Fibroblast of lung (primary cell): ENCODE data around the gene NUDT3. TPM values are rescaled to one million over a fixed set of nuclear protein-coding genes. Genes with fewer than 3 reads are reported as not detected.

Source experiments
- DNase-seq, 2 donors: peaks; one replicate each; pipeline versions ENCODE4 v3.0.0 to v3.0.0-alpha.2; 2010; ENCODE audit warnings: low read depth in 2 of 2
- H2AFZ ChIP-seq: 2 replicates; pipeline ENCODE4 v1.5.1; 2012; ENCODE audit warnings: low read length, control low read depth, inconsistent platforms
- H3K27ac ChIP-seq: 2 replicates; pipeline ENCODE4 v1.5.1; 2011; ENCODE audit warnings: low read length, control low read depth; ENCODE audit not compliant: insufficient read depth
- H3K27me3 ChIP-seq: 2 replicates; pipeline ENCODE4 v1.5.1; 2011; ENCODE audit warnings: mild to moderate bottlenecking, low read length; ENCODE audit not compliant: control insufficient read depth, insufficient read depth
- H3K36me3 ChIP-seq: 2 replicates; pipeline ENCODE4 v1.5.1; 2011; ENCODE audit warnings: low read length; ENCODE audit not compliant: control insufficient read depth, insufficient read depth
- H3K4me1 ChIP-seq: 2 replicates; pipeline ENCODE4 v1.5.1; 2011; ENCODE audit warnings: low read length; ENCODE audit not compliant: control insufficient read depth, insufficient read depth; ENCODE audit errors: extremely low read depth
- H3K4me2 ChIP-seq: 2 replicates; pipeline ENCODE4 v1.5.1; 2011; ENCODE audit warnings: low read length, control low read depth; ENCODE audit not compliant: insufficient read depth; ENCODE audit errors: extremely low read depth
- H3K4me3 ChIP-seq, 4 experiments: fragments of 200-600 bp in 1 of 4; sonication (generic) in 1 of 4; replicated peaks in 1 of 4; 2 replicates each; pipeline ENCODE4 v1.5.1; 2011 to 2016; ENCODE audit warnings: low read length in 4 of 4, low read depth in 3 of 4, mild to moderate bottlenecking in 3 of 4, control low read depth in 2 of 4, inconsistent platforms in 1 of 4, mixed read lengths in 1 of 4; ENCODE audit not compliant: insufficient read depth in 1 of 4; ENCODE audit errors: control extremely low read depth in 1 of 4
- H3K79me2 ChIP-seq: 2 replicates; pipeline ENCODE4 v1.5.1; 2012; ENCODE audit warnings: mild to moderate bottlenecking, low read length, inconsistent platforms; ENCODE audit not compliant: control insufficient read depth, insufficient read depth
- H3K9ac ChIP-seq: 2 replicates; pipeline ENCODE4 v1.5.1; 2011; ENCODE audit warnings: mild to moderate bottlenecking, low read length, control low read depth; ENCODE audit not compliant: insufficient read depth
- H3K9me3 ChIP-seq: 2 replicates; pipeline ENCODE4 v1.5.1; 2012; ENCODE audit warnings: low read depth, low read length; ENCODE audit not compliant: control insufficient read depth, insufficient read depth
- H4K20me1 ChIP-seq: 2 replicates; pipeline ENCODE4 v1.5.1; 2011; ENCODE audit warnings: low read length; ENCODE audit not compliant: control insufficient read depth, insufficient read depth; ENCODE audit errors: extremely low read depth
- EZH2 ChIP-seq: IDR thresholded peaks from 2 replicates; pipeline ENCODE4 v1.5.1; 2012; ENCODE audit warnings: low read length, control low read depth, mild to moderate bottlenecking; ENCODE audit errors: missing control alignments
- polyA plus RNA-seq, 2 donors: library from polyadenylated mRNA; depleted of rRNA in 1 of 2; stranded (reverse) in 1 of 2; unstranded in 1 of 2; fragments of >200 nt; gene quantifications; 2 replicates each; pipeline ENCODE4 v1.2.1, GENCODE V29; 2011 to 2012; ENCODE audit warnings: missing spikeins in 1 of 2
- total RNA-seq: library from RNA; depleted of rRNA; stranded (reverse); fragments of >200 nt; gene quantifications from 2 replicates; pipeline ENCODE4 v1.2.1, GENCODE V29; 2014
- TF ChIP-seq, protein P1 (sequence below), 2 donors: IDR thresholded peaks in 1 of 2; conservative IDR thresholded peaks in 1 of 2; 1 replicate in 1 of 2; 2 replicates in 1 of 2; pipeline ENCODE4 v1.5.1; 2011 to 2012; ENCODE audit warnings: low read length in 2 of 2, control low read depth in 1 of 2, inconsistent platforms in 1 of 2, low read depth in 1 of 2, mild to moderate bottlenecking in 1 of 2

Gene NUDT3
- total and polyA plus RNA-seq, 2 donors (not counting 1 experiment from before 2014, with no cell fraction given): 16.0 to 27.4 TPM

DNA sequence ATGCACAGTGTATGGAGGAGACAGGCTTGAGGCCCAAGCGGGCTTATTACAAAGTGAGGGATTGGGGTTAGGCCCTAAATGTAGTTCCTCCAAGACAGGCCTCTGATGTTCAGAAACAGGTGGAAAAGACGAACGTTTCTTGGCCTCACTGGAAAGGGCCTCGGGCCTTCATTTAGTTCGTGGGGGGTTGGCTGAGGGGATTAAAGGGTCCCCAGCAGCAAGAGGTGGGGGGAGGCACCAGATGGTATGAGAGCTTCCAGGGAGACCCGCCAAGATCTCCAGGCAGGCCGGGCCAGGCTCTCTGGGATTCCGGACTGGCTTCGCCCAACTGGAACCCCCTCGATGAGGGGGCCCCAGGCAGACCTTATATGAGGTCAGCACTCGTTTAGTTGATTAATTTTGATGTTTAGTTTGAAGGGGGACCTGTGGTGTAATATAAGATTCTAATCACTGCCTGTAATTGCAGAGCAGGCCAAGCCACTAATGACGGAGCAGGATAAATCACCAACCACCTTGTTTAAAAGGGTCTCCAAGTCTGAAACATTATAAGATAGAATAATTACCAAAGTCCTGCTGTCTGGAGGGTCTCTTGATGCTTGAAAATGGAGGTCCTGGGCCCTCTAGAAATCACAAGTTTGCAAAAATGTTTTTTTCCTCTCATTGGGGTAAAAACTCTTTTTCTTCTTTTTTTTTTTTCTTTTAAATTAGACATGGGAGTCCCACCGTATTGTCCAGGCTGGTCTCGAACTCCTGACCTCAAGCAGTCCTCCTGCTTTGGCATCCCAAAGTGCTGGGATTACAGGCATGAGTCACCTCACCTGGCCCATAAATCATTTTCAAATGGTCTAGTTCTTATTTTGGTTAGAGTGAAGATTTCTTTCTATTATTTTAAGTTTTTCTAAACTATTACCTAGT is 153.6 kb downstream of the NUDT3 start:
- Histone ChIP-seq H3K4me3 (peak overlapping the region; percentile 56 to 82 (median 76)), H2AFZ (no peak overlapping the region), H3K9me3 (no peaks in the 10 kb centered on the region), H3K79me2 (peaks cover 41% of the 10 kb centered on the region), H3K4me1 (peaks cover 27% of the 10 kb centered on the region), H4K20me1 (no peaks in the 10 kb centered on the region), H3K9ac (peak overlapping the region; percentile 4), H3K36me3 (peaks cover 8% of the 10 kb centered on the region), H3K27me3 (no peaks in the 10 kb centered on the region), H3K27ac (peak overlapping the region; percentile 83), H3K4me2 (peak overlapping the region; percentile 59)
- DNase-seq: no peak
- no peak for TF ChIP-seq EZH2
- TF ChIP-seq, protein P1, sequence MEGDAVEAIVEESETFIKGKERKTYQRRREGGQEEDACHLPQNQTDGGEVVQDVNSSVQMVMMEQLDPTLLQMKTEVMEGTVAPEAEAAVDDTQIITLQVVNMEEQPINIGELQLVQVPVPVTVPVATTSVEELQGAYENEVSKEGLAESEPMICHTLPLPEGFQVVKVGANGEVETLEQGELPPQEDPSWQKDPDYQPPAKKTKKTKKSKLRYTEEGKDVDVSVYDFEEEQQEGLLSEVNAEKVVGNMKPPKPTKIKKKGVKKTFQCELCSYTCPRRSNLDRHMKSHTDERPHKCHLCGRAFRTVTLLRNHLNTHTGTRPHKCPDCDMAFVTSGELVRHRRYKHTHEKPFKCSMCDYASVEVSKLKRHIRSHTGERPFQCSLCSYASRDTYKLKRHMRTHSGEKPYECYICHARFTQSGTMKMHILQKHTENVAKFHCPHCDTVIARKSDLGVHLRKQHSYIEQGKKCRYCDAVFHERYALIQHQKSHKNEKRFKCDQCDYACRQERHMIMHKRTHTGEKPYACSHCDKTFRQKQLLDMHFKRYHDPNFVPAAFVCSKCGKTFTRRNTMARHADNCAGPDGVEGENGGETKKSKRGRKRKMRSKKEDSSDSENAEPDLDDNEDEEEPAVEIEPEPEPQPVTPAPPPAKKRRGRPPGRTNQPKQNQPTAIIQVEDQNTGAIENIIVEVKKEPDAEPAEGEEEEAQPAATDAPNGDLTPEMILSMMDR (conservative IDR thresholded peaks at IDR 0.05 in 1 of 2, IDR thresholded peaks at IDR 0.05 in 1 of 2; ENCODE audit: low read depth in 1 of 2, low read length in 2 of 2): no peak

GRCh38 chr6:34237722-34238584 is 154.5 kb downstream of the NUDT3 start:
- Histone ChIP-seq H3K36me3 (peaks cover 6% of the 10 kb centered on the region), H3K4me1 (peaks cover 21% of the 10 kb centered on the region), H3K4me2 (peak overlapping the region; percentile 65), H3K79me2 (peaks cover 41% of the 10 kb centered on the region), H3K27ac (peak overlapping the region; percentile 83), H3K9ac (peak overlapping the region; percentile 78), H3K9me3 (no peaks in the 10 kb centered on the region), H3K27me3 (no peaks in the 10 kb centered on the region), H2AFZ (peak overlapping the region; percentile 16), H4K20me1 (no peaks in the 10 kb centered on the region), H3K4me3 (peak overlapping the region; percentile 63 to 82 (median 76))
- TF ChIP-seq EZH2: no peak
- TF ChIP-seq, protein P1 (conservative IDR thresholded peaks at IDR 0.05 in 1 of 2, IDR thresholded peaks at IDR 0.05 in 1 of 2; ENCODE audit: low read depth in 1 of 2, low read length in 2 of 2): peak; percentile 3 to 14
- DNase-seq: no peak

GRCh38 chr6:34237316-34237721 is 155.2 kb downstream of the NUDT3 start:
- DNase-seq: no peak
- Histone ChIP-seq H2AFZ (no peak overlapping the region), H3K9me3 (no peaks in the 10 kb centered on the region), H3K27ac (peak overlapping the region; percentile 83), H3K4me2 (no peak overlapping the region), H3K27me3 (no peaks in the 10 kb centered on the region), H3K4me1 (peaks cover 15% of the 10 kb centered on the region), H3K36me3 (peaks cover 6% of the 10 kb centered on the region), H3K79me2 (peaks cover 41% of the 10 kb centered on the region), H4K20me1 (no peaks in the 10 kb centered on the region), H3K9ac (peak overlapping the region; percentile 78), H3K4me3 (peak overlapping the region; percentile 63 to 82 (median 76))
- no peak for TF ChIP-seq EZH2
- TF ChIP-seq, protein P1 (conservative IDR thresholded peaks at IDR 0.05 in 1 of 2, IDR thresholded peaks at IDR 0.05 in 1 of 2; ENCODE audit: low read depth in 1 of 2, low read length in 2 of 2): no peak
